Measurements from ENCODE around the gene ARHGAP27.

The ARHGAP27 gene

DNA sequence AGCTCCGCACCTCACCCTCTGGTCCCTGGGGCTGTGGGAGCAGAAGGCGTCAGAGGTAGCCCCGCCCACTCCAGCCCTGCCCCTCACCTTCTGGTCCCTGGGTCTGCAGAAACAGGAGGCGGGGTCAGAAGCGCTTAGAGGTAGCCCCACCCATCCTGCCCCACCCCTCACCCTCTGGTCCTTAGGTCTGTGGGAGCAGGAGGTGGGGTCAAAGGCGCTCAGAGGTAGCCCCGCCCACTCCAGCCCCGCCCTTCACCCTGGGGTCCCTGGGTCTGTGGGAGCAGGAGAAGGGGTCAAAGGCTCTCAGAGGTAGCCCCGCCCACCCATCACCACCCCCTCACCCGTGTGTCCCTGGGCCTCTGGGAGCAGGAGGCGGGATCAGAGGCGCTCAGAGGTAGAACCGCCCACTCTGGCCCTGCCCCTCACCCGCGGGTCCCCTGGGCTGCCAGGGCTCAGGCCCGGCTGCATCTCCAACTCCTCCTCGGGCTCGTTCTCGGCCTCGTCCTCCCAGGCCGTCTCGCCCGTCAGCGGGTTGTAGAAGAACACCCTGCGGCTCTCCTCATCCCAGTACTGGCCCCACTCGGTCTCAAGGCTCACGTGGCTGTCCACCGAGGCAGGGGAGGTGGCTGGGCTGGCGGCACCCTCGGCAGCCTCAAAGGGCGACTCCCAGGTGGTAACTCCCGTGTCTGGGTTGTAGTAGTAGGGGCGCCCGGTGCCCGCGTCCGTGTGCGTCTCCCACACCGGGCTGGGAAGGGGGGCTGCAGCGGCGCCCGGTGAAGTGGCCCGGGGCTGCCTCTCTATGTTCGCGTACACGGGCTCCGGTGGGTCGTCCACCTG lies 27.2 kb downstream of the ARHGAP27 start:
- DNase-seq (ENCODE audit: low read depth) = peak; percentile 41

GRCh38 chr17:45404870-45405249 lies 27.8 kb downstream of the ARHGAP27 start:
- no peak for DNase-seq (ENCODE audit: low read depth)

DNA sequence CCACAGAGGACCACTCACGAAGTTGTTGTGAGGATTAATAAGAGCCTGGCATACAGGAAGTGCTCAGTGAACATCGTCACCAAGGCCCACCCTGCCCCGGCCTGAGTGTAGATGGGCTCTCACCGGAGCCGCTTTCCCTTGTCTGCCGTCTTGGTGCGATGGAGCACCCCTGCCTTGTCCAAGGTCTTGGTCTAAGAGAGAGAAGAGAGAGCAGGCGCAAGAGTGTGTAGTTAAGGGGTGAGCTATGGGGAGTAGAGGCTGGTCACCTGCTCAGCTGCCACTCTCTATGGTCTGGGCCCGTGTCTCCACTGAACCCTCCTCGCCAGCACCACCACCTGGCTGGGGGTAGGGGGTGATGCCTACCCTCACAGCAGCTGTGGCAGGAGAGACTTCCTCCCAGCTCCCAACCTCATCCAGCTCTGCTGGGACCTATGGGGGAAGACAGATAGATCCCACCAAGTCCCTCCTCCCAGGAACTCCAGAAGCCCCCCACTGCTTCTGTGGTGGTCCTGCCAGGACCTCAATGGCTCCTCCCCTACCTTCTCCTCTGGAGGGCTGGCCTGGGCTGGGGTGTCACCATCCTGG lies 28.7 kb downstream of the ARHGAP27 start:
- DNase-seq (ENCODE audit: low read depth) = no peak

- DNase-seq (ENCODE audit: low read depth) = no peak
These were observed 29.8 kb downstream of the ARHGAP27 start for GRCh38 chr17:45402916-45403315.

DNA sequence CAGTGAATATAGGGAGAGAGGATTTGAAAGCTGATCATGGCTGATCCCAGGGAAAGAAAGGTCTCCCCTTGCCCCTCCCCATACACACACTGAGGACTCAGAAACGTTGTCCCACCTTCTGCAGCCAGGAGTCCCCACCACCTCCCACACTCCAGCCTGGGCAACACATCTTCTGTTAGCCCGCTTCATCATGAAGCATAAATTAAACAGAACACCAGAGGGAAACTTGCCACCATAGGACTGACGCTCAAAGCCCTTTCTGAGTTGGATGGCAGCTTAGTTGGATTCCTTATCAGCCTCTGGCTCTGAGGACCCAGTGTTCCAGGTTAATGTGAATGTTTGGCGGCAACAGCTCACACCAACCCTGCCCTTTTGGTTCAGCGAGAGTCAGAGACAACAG lies 33.9 kb downstream of the ARHGAP27 start:
- DNase-seq (ENCODE audit: low read depth) = no peak

DNA sequence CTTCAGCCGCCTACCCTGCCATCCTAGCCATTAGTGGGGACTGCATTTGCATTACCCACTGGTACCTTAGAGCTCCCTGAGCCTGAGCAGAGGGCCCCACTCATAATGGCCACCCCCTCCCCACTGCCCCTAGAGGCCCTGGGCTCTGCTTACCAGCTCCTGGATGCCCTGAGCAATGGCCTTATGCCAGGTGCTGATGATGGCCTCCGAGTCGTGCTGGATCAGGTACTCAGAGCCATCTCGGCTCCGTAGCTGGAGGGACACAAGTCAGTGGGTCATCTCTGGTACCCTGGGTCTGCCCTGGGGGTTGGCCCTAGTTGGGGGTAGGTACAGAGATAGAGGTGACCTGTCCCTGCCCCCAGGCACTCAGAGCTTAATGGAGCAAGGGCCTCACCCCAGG lies 34.9 kb downstream of the ARHGAP27 start:
- DNase-seq (ENCODE audit: low read depth) = no peak

- DNase-seq (ENCODE audit: low read depth) = no peak
These were observed 36.0 kb downstream of the ARHGAP27 start for GRCh38 chr17:45396496-45397205.

DNA sequence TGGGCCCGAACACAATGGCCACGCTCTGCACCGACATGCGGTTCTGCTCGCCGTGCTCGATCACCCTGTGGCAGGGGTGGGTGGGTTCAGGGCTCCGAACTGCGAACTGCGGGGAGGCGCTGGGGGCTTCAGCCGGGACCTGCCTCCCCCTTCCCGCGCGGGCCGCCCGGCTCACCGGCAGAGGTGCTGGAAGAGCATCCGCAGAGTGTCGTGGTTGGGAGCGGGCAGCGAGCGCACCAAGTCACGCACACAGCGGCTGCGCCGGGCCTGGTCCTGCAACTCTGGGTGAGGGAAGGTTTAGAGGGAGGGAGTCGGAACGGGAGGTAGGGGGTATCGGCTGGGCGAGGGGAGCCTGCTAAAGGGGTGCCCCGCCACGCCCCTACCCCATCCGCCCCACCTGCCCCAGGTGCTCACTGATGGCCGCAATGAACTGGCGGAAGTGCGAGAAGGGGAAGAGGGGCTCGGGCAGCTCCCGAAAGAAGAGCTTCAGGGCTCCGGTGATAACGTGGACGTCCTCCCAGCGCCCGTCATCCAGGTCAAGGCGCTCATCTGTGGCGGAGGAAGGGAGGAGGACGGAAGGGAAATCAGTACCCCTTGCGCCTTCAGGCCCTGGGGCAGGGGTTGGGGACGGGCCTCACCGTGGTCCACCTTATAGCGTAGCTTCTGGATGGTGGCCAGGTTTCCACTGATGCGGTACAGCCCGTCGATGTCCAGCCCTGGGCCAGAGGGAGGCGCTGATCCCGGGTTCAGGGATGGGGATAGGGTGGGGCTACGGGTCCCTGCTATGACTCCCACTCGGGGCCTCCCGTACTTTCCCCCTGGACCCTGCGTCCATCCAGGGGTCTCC lies 36.9 kb downstream of the ARHGAP27 start:
- DNase-seq (ENCODE audit: low read depth) = no peak

GRCh38 chr17:45394913-45395568 lies 37.6 kb downstream of the ARHGAP27 start:
- DNase-seq (ENCODE audit: low read depth) = peak; percentile 86

DNA sequence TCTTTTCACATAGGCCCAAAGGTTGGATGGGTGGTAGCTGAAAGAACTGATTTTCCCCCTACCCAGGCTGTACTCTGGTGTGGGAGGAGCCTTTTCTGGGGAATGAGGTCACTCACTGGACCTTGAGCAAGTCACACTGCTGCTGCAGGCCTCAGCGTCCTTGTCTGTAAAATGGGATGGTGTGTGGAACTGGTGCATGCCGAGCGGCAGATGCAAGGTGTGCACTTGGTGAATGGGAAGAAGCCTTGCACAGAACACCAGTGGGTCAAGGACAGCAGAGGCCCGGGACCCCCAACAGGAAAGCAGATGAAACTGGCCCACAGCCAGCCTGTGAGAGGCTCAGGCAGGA lies 38.1 kb downstream of the ARHGAP27 start:
- DNase-seq (ENCODE audit: low read depth) = no peak

DNA sequence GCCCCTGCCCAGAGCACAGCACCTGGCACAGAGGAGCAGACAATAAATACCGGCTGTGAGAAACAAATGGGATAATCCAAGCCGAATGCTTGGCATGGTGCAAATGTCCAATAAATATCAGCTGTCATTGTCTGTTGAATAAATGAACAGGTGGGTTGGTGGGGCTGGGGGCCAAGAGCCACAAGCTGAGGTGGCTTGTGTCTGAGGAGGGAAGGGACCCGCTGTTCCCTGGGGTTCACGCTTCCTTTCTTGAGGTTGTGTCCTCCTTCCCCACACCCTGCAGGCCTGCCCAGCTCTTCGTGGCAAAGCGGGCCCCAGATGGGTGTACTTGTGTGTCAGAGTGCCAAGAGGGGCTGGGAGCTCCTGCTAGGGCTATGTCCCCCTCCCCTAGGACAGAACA lies 38.6 kb downstream of the ARHGAP27 start:
- no peak for DNase-seq (ENCODE audit: low read depth)

DNA sequence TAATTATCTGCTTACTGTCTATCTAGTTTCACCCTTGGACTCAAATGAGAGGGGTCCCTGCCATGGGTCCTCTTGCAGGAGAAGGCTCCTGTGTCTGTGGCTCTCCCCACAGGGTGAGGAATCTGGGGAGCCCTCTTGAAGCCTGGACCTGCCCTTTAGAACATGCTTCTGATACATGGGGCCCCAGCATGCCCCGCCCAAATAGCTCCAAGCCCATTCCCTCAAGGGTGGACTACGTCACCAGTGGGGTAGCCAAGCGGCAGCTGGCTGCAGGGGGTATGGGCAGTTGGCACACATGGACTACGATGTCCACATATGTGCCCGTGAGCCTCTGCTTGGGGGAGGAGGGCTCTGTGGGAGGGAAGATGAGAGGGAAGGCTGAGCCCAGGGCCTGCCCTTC lies 39.3 kb downstream of the ARHGAP27 start:
- no peak for DNase-seq (ENCODE audit: low read depth)

DNA sequence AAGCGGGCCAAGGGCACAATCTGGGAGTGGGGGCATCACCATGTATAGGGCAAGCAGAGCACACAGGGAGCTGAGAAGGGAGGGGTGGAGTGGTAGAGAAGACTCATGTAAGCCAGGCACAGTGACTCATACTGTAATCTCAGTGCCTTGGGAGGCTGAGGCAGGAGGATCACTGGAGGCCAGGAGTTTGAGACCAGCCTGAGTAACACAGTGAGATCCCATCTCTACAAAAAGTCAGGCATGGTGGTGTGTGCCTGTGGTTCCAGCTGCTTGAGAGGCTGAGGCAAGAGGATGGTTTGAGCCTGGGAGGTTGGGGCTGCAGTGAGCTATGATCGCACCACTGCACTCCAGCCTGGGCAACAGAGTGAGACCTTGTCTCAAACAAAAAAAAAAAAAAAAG lies 40.8 kb downstream of the ARHGAP27 start:
- no peak for DNase-seq (ENCODE audit: low read depth)

DNA sequence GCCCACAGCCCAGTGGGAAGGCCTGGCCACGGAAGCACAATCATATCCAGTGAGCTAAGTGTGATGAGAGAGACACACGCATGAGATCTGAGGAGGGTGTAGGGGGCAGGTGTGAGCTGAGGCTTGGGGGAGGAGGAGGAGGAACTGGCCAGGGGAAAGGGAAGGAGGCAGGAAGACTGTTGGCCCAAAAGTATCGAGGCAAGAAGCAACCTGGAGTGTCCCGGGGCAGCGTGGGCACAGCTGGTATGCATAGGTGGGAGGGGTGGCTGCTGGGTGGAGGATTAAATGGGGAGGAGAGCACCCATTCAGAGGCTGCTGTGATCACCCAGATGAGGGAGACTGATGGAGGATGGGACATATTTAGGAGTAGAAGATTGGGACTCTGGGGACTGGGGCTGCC lies 41.4 kb downstream of the ARHGAP27 start:
- DNase-seq (ENCODE audit: low read depth) = no peak

DNA sequence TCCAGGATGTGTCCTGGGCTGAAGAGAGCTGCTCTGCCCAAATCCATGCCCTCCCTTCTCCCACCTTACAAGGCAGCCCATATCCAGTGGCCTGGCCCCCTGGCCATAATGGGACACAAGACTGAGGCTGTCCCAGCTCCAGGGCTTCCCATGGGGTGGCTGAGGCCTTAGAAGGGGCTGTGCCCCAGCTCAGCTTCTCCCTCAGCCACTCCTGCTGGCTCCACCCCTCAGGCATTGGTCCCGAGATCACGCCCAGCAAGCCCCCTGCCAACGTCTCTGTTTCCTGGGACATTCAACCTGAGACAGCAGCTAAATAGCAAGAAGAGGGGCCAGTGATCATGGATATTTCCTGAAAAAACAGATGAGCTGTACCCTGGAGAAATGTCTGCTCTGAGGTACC lies 43.3 kb downstream of the ARHGAP27 start:
- no peak for DNase-seq (ENCODE audit: low read depth)

GRCh38 chr17:45388604-45389325 lies 43.9 kb downstream of the ARHGAP27 start:
- peak; percentile 68 for DNase-seq (ENCODE audit: low read depth)

- no peak for DNase-seq (ENCODE audit: low read depth)
These were observed 44.9 kb downstream of the ARHGAP27 start for GRCh38 chr17:45387739-45388138.

DNA sequence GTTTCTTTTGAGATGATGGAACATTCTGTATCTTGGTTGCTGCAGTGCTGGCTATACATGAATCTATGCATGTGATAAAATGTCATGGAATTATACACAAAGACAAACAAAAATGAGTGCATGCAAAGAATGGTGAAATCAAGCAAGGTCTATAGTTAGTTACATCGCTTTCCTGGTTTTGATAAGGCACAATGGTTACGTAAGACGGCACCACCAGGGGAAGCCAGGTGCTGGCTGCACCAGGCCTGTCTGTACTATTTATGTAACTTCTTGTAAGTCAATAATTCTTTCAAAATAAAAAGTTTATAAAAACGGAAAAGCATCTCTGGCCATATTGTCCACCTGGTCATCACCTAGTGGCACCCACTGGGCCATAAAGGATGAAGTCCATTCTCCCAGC lies 46.5 kb downstream of the ARHGAP27 start:
- DNase-seq (ENCODE audit: low read depth) = no peak

- peak; percentile 83 for DNase-seq (ENCODE audit: low read depth)
These were observed 47.2 kb downstream of the ARHGAP27 start for GRCh38 chr17:45385331-45385997.

DNA sequence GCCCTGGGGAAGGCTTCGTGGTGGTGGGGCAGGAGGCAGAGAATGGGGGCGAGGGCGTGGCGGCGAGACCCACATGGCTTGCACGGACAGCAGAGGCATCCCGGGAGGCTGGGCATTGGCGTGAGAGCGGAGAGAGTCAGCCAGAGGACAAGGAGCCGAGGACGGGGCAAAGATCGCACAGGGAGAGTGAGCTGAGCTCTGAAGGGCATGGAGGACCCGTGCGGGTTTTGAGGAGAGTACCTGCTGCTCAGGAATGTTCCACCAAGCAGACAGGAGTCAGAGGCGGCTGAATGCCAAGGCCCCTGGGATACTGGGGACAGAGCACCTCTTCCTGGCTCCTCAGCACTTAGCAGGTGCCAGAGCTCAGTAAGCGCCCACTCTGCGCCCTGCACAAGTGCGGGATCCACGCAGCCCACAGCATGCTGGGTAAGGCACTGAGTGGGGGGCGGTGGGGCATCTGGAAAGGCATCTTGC lies 47.8 kb downstream of the ARHGAP27 start:
- no peak for DNase-seq (ENCODE audit: low read depth)

Measured in EH (cell line).